Liver (tissue), 9 donors: Measurements from ENCODE around the gene EML4. TPM values are rescaled to one million over a fixed set of nuclear protein-coding genes. Genes with fewer than 3 reads are reported as not detected.

Experiments used
- DNase-seq: peaks from one replicate; pipeline ENCODE4 v3.0.0-alpha.2; 2017; ENCODE audit warnings: low spot score
- H3K27ac ChIP-seq, 2 donors: one replicate each; pipeline ENCODE4 v1.7.0; 2013; ENCODE audit warnings: inconsistent platforms in 2 of 2, low read length in 2 of 2, control low read depth in 1 of 2, low read depth in 1 of 2, mild to moderate bottlenecking in 1 of 2
- H3K27me3 ChIP-seq, 4 donors: one replicate each; pipeline versions ENCODE4 v1.6.1 to v1.7.0; 2013; ENCODE audit warnings: low read length in 3 of 4, inconsistent platforms in 1 of 4, mild to moderate bottlenecking in 1 of 4, moderate library complexity in 1 of 4; ENCODE audit not compliant: control insufficient read depth in 4 of 4, insufficient read depth in 4 of 4
- H3K36me3 ChIP-seq, 4 donors: one replicate each; pipeline versions ENCODE4 v1.6.1 to v1.7.0; 2013; ENCODE audit warnings: low read length in 3 of 4, mild to moderate bottlenecking in 3 of 4, low read depth in 1 of 4, moderate library complexity in 1 of 4; ENCODE audit not compliant: control insufficient read depth in 4 of 4, insufficient read depth in 3 of 4
- H3K4me1 ChIP-seq, 4 donors: one replicate each; pipeline versions ENCODE4 v1.6.1 to v1.7.0; 2013; ENCODE audit warnings: low read length in 3 of 4, mild to moderate bottlenecking in 3 of 4, moderate library complexity in 1 of 4; ENCODE audit not compliant: control insufficient read depth in 4 of 4, insufficient read depth in 4 of 4
- H3K4me3 ChIP-seq, 3 donors: one replicate each; pipeline versions ENCODE4 v1.6.1 to v1.7.0; 2013; ENCODE audit warnings: low read length in 3 of 3, control low read depth in 1 of 3, low read depth in 1 of 3, mild to moderate bottlenecking in 1 of 3
- H3K9ac ChIP-seq, 2 donors: one replicate each; pipeline ENCODE4 v1.7.0; 2013; ENCODE audit warnings: low read length in 2 of 2, mild to moderate bottlenecking in 2 of 2, moderate library complexity in 2 of 2, control low read depth in 1 of 2, low read depth in 1 of 2
- H3K9me3 ChIP-seq, 4 donors: one replicate each; pipeline versions ENCODE4 v1.6.1 to v1.7.0; 2013; ENCODE audit warnings: low read length in 3 of 4; ENCODE audit not compliant: control insufficient read depth in 4 of 4
- CTCF ChIP-seq: fragments of 150-350 bp; IDR thresholded peaks from 2 replicates; pipeline ENCODE4 v1.5.1; 2017; ENCODE audit warnings: improper control_type of control experiment, low read depth, low read length; ENCODE audit not compliant: missing input control
- FOXA1 ChIP-seq: IDR thresholded peaks from 2 replicates; pipeline ENCODE4 v1.6.1; 2016; ENCODE audit warnings: antibody characterized with exemption
- FOXA2 ChIP-seq: IDR thresholded peaks from 2 replicates; pipeline ENCODE4 v1.6.1; 2016; ENCODE audit warnings: antibody characterized with exemption
- GABPA ChIP-seq, 2 donors: IDR thresholded peaks in 1 of 2; conservative IDR thresholded peaks in 1 of 2; 2 replicates each; pipeline ENCODE4 v1.6.1; 2016; ENCODE audit warnings: antibody characterized with exemption in 2 of 2, mild to moderate bottlenecking in 1 of 2, moderate library complexity in 1 of 2
- HNF4A ChIP-seq, 2 donors: conservative IDR thresholded peaks; 2 replicates each; pipeline ENCODE4 v1.6.1; 2016; ENCODE audit warnings: antibody characterized with exemption in 2 of 2, mild to moderate bottlenecking in 2 of 2
- HNF4G ChIP-seq: IDR thresholded peaks from 2 replicates; pipeline ENCODE4 v1.6.1; 2016; ENCODE audit warnings: antibody characterized with exemption
- JUND ChIP-seq, 2 donors: IDR thresholded peaks; 2 replicates each; pipeline ENCODE4 v1.6.1; 2016; ENCODE audit warnings: antibody characterized with exemption in 2 of 2
- NR2F2 ChIP-seq: IDR thresholded peaks from 2 replicates; pipeline ENCODE4 v1.6.1; 2016; ENCODE audit warnings: antibody characterized with exemption
- RAD21 ChIP-seq, 2 donors: IDR thresholded peaks; 2 replicates each; pipeline ENCODE4 v1.6.1; 2016; ENCODE audit warnings: antibody characterized with exemption in 2 of 2, mild to moderate bottlenecking in 2 of 2
- REST ChIP-seq: IDR thresholded peaks from 2 replicates; pipeline ENCODE4 v1.6.1; 2016; ENCODE audit warnings: antibody characterized with exemption, mild to moderate bottlenecking
- RXRA ChIP-seq, 2 donors: IDR thresholded peaks; 2 replicates each; pipeline ENCODE4 v1.6.1; 2017 to 2018; ENCODE audit warnings: antibody characterized with exemption in 2 of 2, mild to moderate bottlenecking in 1 of 2
- SP1 ChIP-seq: IDR thresholded peaks from 2 replicates; pipeline ENCODE4 v1.6.1; 2018; ENCODE audit warnings: antibody characterized with exemption, mild to moderate bottlenecking
- TAF1 ChIP-seq: conservative IDR thresholded peaks from 2 replicates; pipeline ENCODE4 v1.6.1; 2016; ENCODE audit warnings: antibody characterized with exemption, mild to moderate bottlenecking
- YY1 ChIP-seq: IDR thresholded peaks from 2 replicates; pipeline ENCODE4 v1.6.1; 2016; ENCODE audit warnings: antibody characterized with exemption, mild to moderate bottlenecking
- WGBS: extraction: QIAGEN DNeasy Blood & Tissue Kit; methylation state at CpG from one replicate; pipeline ENCODE4 v1.1.7; 2013; 5-methylcytosine and 5-hydroxymethylcytosine counted together
- polyA plus RNA-seq, 2 donors: library from polyadenylated mRNA; stranded (reverse) in 1 of 2; unstranded in 1 of 2; fragments of 200-250 nt in 1 of 2; fragments of >200 nt in 1 of 2; fragmentation: Nextera tagmentation in 1 of 2; extraction: Ambion mirVana in 1 of 2; gene quantifications; one replicate each; pipeline versions ENCODE4 v1.2.1 to v1.2.3, GENCODE V29; 2013 to 2015
- total RNA-seq, 2 donors: library from RNA; depleted of rRNA; stranded (reverse); fragments of >200 nt; gene quantifications; one replicate each; pipeline ENCODE4 v1.2.3, GENCODE V29; 2014
- TF ChIP-seq, protein P1 (sequence below): IDR thresholded peaks from 2 replicates; pipeline ENCODE4 v1.6.1; 2016; ENCODE audit warnings: antibody characterized with exemption
- TF ChIP-seq, protein P2 (sequence below): IDR thresholded peaks from 2 replicates; pipeline ENCODE4 v1.6.1; 2016; ENCODE audit warnings: antibody characterized with exemption
- donor health status: healthy.
- donor health status: healthy.
- donor health status: healthy.
- donor health status: healthy.
- donor health status: healthy.

Gene EML4
- total and polyA plus RNA-seq, 4 donors, result 12.8 to 49.6 (median 34.8) TPM

DNA sequence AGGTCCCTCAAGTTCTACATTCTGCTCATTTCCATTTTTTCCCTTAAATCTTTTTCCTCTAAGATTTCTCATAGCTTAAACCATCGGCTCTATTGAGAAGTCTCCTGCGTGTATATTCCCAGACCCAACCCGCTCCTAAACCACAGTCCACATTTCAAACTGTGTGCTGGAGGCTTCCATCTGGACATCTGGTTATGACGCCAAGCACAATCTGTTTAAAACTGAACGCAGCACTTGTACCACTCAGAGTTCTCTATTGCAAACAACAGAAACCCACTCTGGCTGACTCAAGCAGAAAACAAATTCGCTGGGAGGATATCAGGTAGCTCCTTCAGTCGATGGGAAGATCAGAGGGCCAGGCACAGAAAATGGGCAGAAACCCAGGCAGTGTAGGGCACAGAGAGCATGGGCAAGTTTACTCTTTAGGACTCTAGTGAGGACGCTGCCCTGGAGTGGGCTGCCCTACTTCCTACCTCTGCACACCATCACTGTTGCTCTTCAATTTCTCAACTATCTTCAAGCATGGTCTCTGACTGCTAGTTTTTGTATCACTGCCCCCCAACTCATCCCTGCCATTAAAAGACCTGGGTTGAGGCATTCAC is 5.6 kb upstream of the EML4 start:
- Histone ChIP-seq H3K27me3 (no peaks in the 10 kb centered on the region), H3K9me3 (no peaks in the 10 kb centered on the region), H3K36me3 (no peaks in the 10 kb centered on the region), H3K4me1 (no peaks in the 10 kb centered on the region), H3K9ac (no peak overlapping the region), H3K27ac (no peak overlapping the region), H3K4me3 (no peak overlapping the region)
- no peak for DNase-seq
- 92% methylated on average over 8 of the region's 8 CpGs for WGBS
- no peak for TF ChIP-seq NR2F2
- TF ChIP-seq, protein P1, sequence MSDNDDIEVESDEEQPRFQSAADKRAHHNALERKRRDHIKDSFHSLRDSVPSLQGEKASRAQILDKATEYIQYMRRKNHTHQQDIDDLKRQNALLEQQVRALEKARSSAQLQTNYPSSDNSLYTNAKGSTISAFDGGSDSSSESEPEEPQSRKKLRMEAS, result no peak
- TF ChIP-seq SP1, result no peak
- TF ChIP-seq HNF4A (conservative IDR thresholded peaks at IDR 0.05), result no peak
- no peak for TF ChIP-seq GABPA (IDR thresholded peaks at IDR 0.05 in 1 of 2, conservative IDR thresholded peaks at IDR 0.05 in 1 of 2)
- TF ChIP-seq CTCF, result no peak
- TF ChIP-seq REST, result no peak

- Histone ChIP-seq H3K4me3 (no peak overlapping the region), H3K27me3 (no peaks in the 10 kb centered on the region), H3K9me3 (no peaks in the 10 kb centered on the region), H3K4me1 (peaks cover 0 to 5% (median 3%) of the 10 kb centered on the region in 4 donors), H3K27ac (no peak overlapping the region), H3K9ac (no peak overlapping the region), H3K36me3 (no peaks in the 10 kb centered on the region)
- no peak for TF ChIP-seq HNF4G
- no peak for TF ChIP-seq CTCF
- no peak for TF ChIP-seq HNF4A (conservative IDR thresholded peaks at IDR 0.05)
- TF ChIP-seq RXRA (IDR thresholded peaks at IDR 0.05), result no peak
- TF ChIP-seq, protein P2, sequence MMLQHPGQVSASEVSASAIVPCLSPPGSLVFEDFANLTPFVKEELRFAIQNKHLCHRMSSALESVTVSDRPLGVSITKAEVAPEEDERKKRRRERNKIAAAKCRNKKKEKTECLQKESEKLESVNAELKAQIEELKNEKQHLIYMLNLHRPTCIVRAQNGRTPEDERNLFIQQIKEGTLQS, result no peak
- no peak for TF ChIP-seq YY1
- no peak for TF ChIP-seq SP1
- TF ChIP-seq FOXA2, result no peak
- TF ChIP-seq JUND (IDR thresholded peaks at IDR 0.05), result no peak
- no peak for TF ChIP-seq FOXA1
- TF ChIP-seq NR2F2, result no peak
- TF ChIP-seq TAF1, result no peak
- TF ChIP-seq RAD21 (IDR thresholded peaks at IDR 0.05), result no peak
- TF ChIP-seq, protein P1, result no peak
- no peak for TF ChIP-seq REST
- TF ChIP-seq GABPA (IDR thresholded peaks at IDR 0.05 in 1 of 2, conservative IDR thresholded peaks at IDR 0.05 in 1 of 2), result no peak
- 81% methylated on average over 3 of the region's 3 CpGs for WGBS
- no peak for DNase-seq
These were observed 5.1 kb upstream of the EML4 start for GRCh38 chr2:42164046-42164445.
